Common myeloid progenitor, CD34-positive (primary cell): ENCODE measurements around the gene CTTNBP2.

Source experiments
- CTCF ChIA-PET: fragments of 350-600 bp; sonication (Branson Sonifier 250); formaldehyde crosslinking; loops from one replicate; lab custom pipeline; 2021; ENCODE audit warnings: antibody characterized with exemption; lab: Charles Lee
- POLR2A ChIA-PET: fragments of 350-600 bp; sonication (Branson Sonifier 250); formaldehyde crosslinking; loops from one replicate; lab custom pipeline; 2021; ENCODE audit warnings: antibody characterized with exemption; lab: Charles Lee
- DNase-seq, 3 donors: peaks; one replicate each; pipeline versions ENCODE4 v3.0.0 to v3.0.0-alpha.2; 2013
- H3K27ac ChIP-seq, 2 experiments: 1 replicate in 1 of 2; 2 replicates in 1 of 2; pipeline ENCODE4 v1.7.0; 2013; ENCODE audit warnings: inconsistent platforms in 2 of 2, low read length in 2 of 2, mild to moderate bottlenecking in 2 of 2, low read depth in 1 of 2, moderate library complexity in 1 of 2; ENCODE audit not compliant: severe bottlenecking in 2 of 2, insufficient read depth in 1 of 2, poor library complexity in 1 of 2
- H3K27me3 ChIP-seq, 5 experiments: replicated peaks in 2 of 5; 1 replicate in 3 of 5; 2 replicates in 2 of 5; pipeline versions ENCODE4 v1.6.1 to v1.7.0; 2013; ENCODE audit warnings: low read length in 4 of 5, mild to moderate bottlenecking in 2 of 5, moderate library complexity in 2 of 5, inconsistent platforms in 1 of 5; ENCODE audit not compliant: insufficient read depth in 5 of 5, control insufficient read depth in 4 of 5
- H3K36me3 ChIP-seq, 4 experiments: 1 replicate in 2 of 4; 2 replicates in 2 of 4; pipeline versions ENCODE4 v1.6.1 to v1.7.0; 2013; ENCODE audit warnings: low read length in 3 of 4, control low read depth in 1 of 4, mild to moderate bottlenecking in 1 of 4; ENCODE audit not compliant: control insufficient read depth in 4 of 4, insufficient read depth in 4 of 4
- H3K4me1 ChIP-seq, 4 experiments: 1 replicate in 3 of 4; 2 replicates in 1 of 4; pipeline versions ENCODE4 v1.6.1 to v1.7.1; 2013; ENCODE audit warnings: low read length in 3 of 4, mild to moderate bottlenecking in 3 of 4, control low read depth in 1 of 4, inconsistent platforms in 1 of 4, moderate library complexity in 1 of 4; ENCODE audit not compliant: control insufficient read depth in 4 of 4, insufficient read depth in 4 of 4; ENCODE audit errors: control extremely low read depth in 1 of 4
- H3K4me3 ChIP-seq, 7 experiments: 1 replicate in 4 of 7; 2 replicates in 3 of 7; pipeline versions ENCODE4 v1.5.1 to v1.7.0; 2013; ENCODE audit warnings: mild to moderate bottlenecking in 7 of 7, low read length in 6 of 7, moderate library complexity in 6 of 7, inconsistent platforms in 2 of 7, low read depth in 2 of 7, control low read depth in 1 of 7; ENCODE audit not compliant: insufficient read depth in 4 of 7, control insufficient read depth in 1 of 7; ENCODE audit errors: extremely low read depth in 1 of 7
- H3K9me3 ChIP-seq, 5 experiments: 1 replicate in 4 of 5; 2 replicates in 1 of 5; pipeline versions ENCODE4 v1.6.1 to v1.7.1; 2013; ENCODE audit warnings: low read length in 4 of 5, mild to moderate bottlenecking in 2 of 5, inconsistent platforms in 1 of 5, low read depth in 1 of 5, moderate library complexity in 1 of 5; ENCODE audit not compliant: control insufficient read depth in 4 of 5, insufficient read depth in 2 of 5; ENCODE audit errors: control extremely low read depth in 1 of 5
- WGBS: methylation state at CpG from one replicate; pipeline ENCODE4 v1.1.5; 2013; ENCODE audit not compliant: insufficient coverage; 5-methylcytosine and 5-hydroxymethylcytosine counted together

The CTTNBP2 gene

GRCh38 chr7:117683430-117684175 lies 189.6 kb downstream of the CTTNBP2 start:
- Histone ChIP-seq H3K27ac (no peak overlapping the region), H3K4me3 (no peak overlapping the region), H3K9me3 (no peaks in the 10 kb centered on the region), H3K36me3 (no peaks in the 10 kb centered on the region), H3K27me3 (peaks cover 0 to 13% (median 0%) of the 10 kb centered on the region in 5 experiments), H3K4me1 (no peaks in the 10 kb centered on the region)
- WGBS = 89% methylated on average over 6 of the region's 8 CpGs
- DNase-seq = no peak
- ChIA-PET POLR2A (no interaction called here), CTCF (no interaction called here)

GRCh38 chr7:117682681-117683385 lies 190.4 kb downstream of the CTTNBP2 start:
- H3K9me3 ChIP-seq = no peaks in the 10 kb centered on the region
- DNase-seq = no peak
- CTCF ChIA-PET = no interaction called here
- H3K4me3 ChIP-seq = no peak overlapping the region
- POLR2A ChIA-PET = no interaction called here
- H3K36me3 ChIP-seq = no peaks in the 10 kb centered on the region
- H3K27ac ChIP-seq = no peak overlapping the region
- WGBS = 75% methylated on average over 1 of the region's 5 CpGs
- peaks cover 0 to 17% (median 3%) of the 10 kb centered on the region in 5 experiments for H3K27me3 ChIP-seq
- H3K4me1 ChIP-seq = no peaks in the 10 kb centered on the region

- WGBS = 100% methylated on average over 1 of the region's 3 CpGs
- CTCF ChIA-PET = no interaction called here
Measured at GRCh38 chr7:117679120-117679519, 194.1 kb downstream of the CTTNBP2 start.

GRCh38 chr7:117675497-117676435 lies 197.5 kb downstream of the CTTNBP2 start:
- ChIA-PET CTCF (no interaction called here), POLR2A (no interaction called here)

More at GRCh38 chr7:117679120-117679519, 194.1 kb downstream of the CTTNBP2 start:
- no peaks in the 10 kb centered on the region for H3K9me3 ChIP-seq
- no peaks in the 10 kb centered on the region for H3K36me3 ChIP-seq
- H3K27me3 ChIP-seq = peaks cover 0 to 23% (median 3%) of the 10 kb centered on the region in 5 experiments
- no peak overlapping the region for H3K4me3 ChIP-seq
- H3K27ac ChIP-seq = no peak overlapping the region
- H3K4me1 ChIP-seq = no peaks in the 10 kb centered on the region
- POLR2A ChIA-PET = no interaction called here
- DNase-seq = no peak

GRCh38 chr7:117674617-117675016 lies 198.6 kb downstream of the CTTNBP2 start:
- Histone ChIP-seq H3K4me1 (no peaks in the 10 kb centered on the region), H3K27ac (no peak overlapping the region), H3K4me3 (no peak overlapping the region), H3K36me3 (no peaks in the 10 kb centered on the region), H3K27me3 (peaks cover 0 to 17% (median 3%) of the 10 kb centered on the region in 5 experiments), H3K9me3 (no peaks in the 10 kb centered on the region)
- WGBS = 14% methylated on average over 1 of the region's 3 CpGs
- ChIA-PET POLR2A (no interaction called here), CTCF (no interaction called here)
- DNase-seq = no peak

More at GRCh38 chr7:117675497-117676435, 197.5 kb downstream of the CTTNBP2 start:
- Histone ChIP-seq H3K36me3 (no peaks in the 10 kb centered on the region), H3K4me1 (no peaks in the 10 kb centered on the region), H3K4me3 (no peak overlapping the region), H3K27ac (no peak overlapping the region), H3K9me3 (no peaks in the 10 kb centered on the region), H3K27me3 (peaks cover 0 to 17% (median 3%) of the 10 kb centered on the region in 5 experiments)
- no peak for DNase-seq
- WGBS = 91% methylated on average over 1 of the region's 3 CpGs

GRCh38 chr7:117673839-117674238 lies 199.4 kb downstream of the CTTNBP2 start:
- Histone ChIP-seq H3K36me3 (no peaks in the 10 kb centered on the region), H3K27me3 (peaks cover 0 to 16% (median 3%) of the 10 kb centered on the region in 5 experiments), H3K4me3 (no peak overlapping the region), H3K4me1 (no peaks in the 10 kb centered on the region), H3K27ac (no peak overlapping the region), H3K9me3 (no peaks in the 10 kb centered on the region)
- peak in 2 of 3 donors; percentile 23 for DNase-seq
- CTCF ChIA-PET = no interaction called here
- POLR2A ChIA-PET = no interaction called here
